Breast epithelium (tissue), 3 donors: ENCODE data around the gene GKN1.

Experiments used
- POLR2A ChIP-seq: fragments of 450-650 bp; IDR thresholded peaks from one replicate; pipeline ENCODE4 v1.6.1; 2016; ENCODE audit warnings: antibody characterized with exemption, mild to moderate bottlenecking, moderate library complexity
- POLR2AphosphoS5 ChIP-seq, 3 donors: sonication (generic); formaldehyde crosslinking; IDR thresholded peaks; one replicate each; pipeline ENCODE4 v1.6.1; 2017; ENCODE audit warnings: antibody characterized with exemption in 3 of 3

GRCh38 chr2:69003731-69004130, 29.3 kb downstream of the GKN1 start:
- TF ChIP-seq POLR2AphosphoS5 (IDR thresholded peaks at IDR 0.05): no peak
- no peak for TF ChIP-seq POLR2A
